ENCODE results near the gene LAD1. TPM values are rescaled to one million over a fixed set of nuclear protein-coding genes. Genes with fewer than 3 reads are reported as not detected.
A peak's percentile ranks its signal among the peaks of the same experiment; 100 is the strongest.

Gene LAD1
- total and polyA plus RNA-seq, 2 of the 13 experiments (the other 11 are each of a cell fraction or from before 2014, with no cell fraction given) = 10.8 to 65.6 TPM

GRCh38 chr1:201383647-201384405 is 15.3 kb downstream of the LAD1 start:
- H3K36me3 ChIP-seq (replicated peaks in 1 of 2; ENCODE audit: control insufficient read depth in 1 of 2, insufficient read depth in 2 of 2, low read length in 2 of 2) = peaks cover 11 to 40% of the 10 kb centered on the region in 2 experiments; a peak in 4 of 5 replicates
- no peak overlapping the region for H2AFZ ChIP-seq (ENCODE audit: low read length)
- DNase-seq (ENCODE audit: low spot score) (no peak), FAIRE-seq (no peak), ATAC-seq (no peak)
- CTCF ChIA-PET (ENCODE audit: low intra/inter-chr PET ratio, low total read pairs) = interaction anchor here (3.8 kb wide), 1 partner anchor 25 kb away, joined by 65 read pairs; no protein-coding TSS in a partner anchor
- intact Hi-C loops (cut with micrococcal nuclease; ENCODE audit: unreplicated experiment) (no loop called here), in situ Hi-C loops (cut with HindIII; ENCODE audit: extremely low pct_ligation_motif_present, low pct_unique_long_range_greater_than_20kb) (no loop called here)
- no peak overlapping the region for H3K4me3 ChIP-seq (replicated peaks in 1 of 3; ENCODE audit: insufficient read depth in 1 of 3, low read depth in 2 of 3, low read length in 3 of 3)
- 96% methylated on average over 4 of the region's 4 CpGs for WGBS (ENCODE audit: low lambda C conversion rate)
- no peaks in the 10 kb centered on the region for H3K79me2 ChIP-seq (ENCODE audit: insufficient read depth, low read length)
- no peak overlapping the region for H3K27ac ChIP-seq (ENCODE audit: extremely low read length, insufficient read depth, low read length)
- H3K27me3 ChIP-seq (ENCODE audit: control insufficient read depth in 1 of 2, insufficient read depth in 2 of 2, low read length in 2 of 2) = no peaks in the 10 kb centered on the region
- no TSS peak for BruUV-seq (replicated peaks)
- no peaks in the 10 kb centered on the region for H4K20me1 ChIP-seq (ENCODE audit: insufficient read depth, low read length)
- TF ChIP-seq ESRRA (CRISPR knock-in tag; IDR thresholded peaks at IDR 0.05; ENCODE audit: low read depth) (no peak), SMC3 (IDR thresholded peaks at IDR 0.05; ENCODE audit: low read length) (no peak), RBM22 (optimal IDR thresholded peaks at IDR 0.05; ENCODE audit: low read length) (peak; percentile 54)
- POLR2A ChIA-PET = interaction anchor here (1.4 kb wide), 1 partner anchor 21 kb away, joined by 3 read pairs; no protein-coding TSS in a partner anchor
- no peaks in the 10 kb centered on the region for H3K9me3 ChIP-seq (ENCODE audit: low read length)
- no peak overlapping the region for H3K9ac ChIP-seq (ENCODE audit: insufficient read depth, low read depth, low read length)
- H3K4me2 ChIP-seq (ENCODE audit: low read depth, low read length) = no peak overlapping the region
- no peaks in the 10 kb centered on the region for H3K4me1 ChIP-seq (ENCODE audit: insufficient read depth, low read length)

GRCh38 chr1:201381130-201381529 is 18.0 kb downstream of the LAD1 start:
- in situ Hi-C loops (cut with HindIII; ENCODE audit: extremely low pct_ligation_motif_present, low pct_unique_long_range_greater_than_20kb) = no loop called here
- FAIRE-seq (no peak), DNase-seq (ENCODE audit: low spot score) (no peak), ATAC-seq (no peak)
- H3K9ac ChIP-seq (ENCODE audit: insufficient read depth, low read depth, low read length) = no peak overlapping the region
- H3K4me3 ChIP-seq (replicated peaks in 1 of 3; ENCODE audit: insufficient read depth in 1 of 3, low read depth in 2 of 3, low read length in 3 of 3) = no peak overlapping the region
- ChIA-PET POLR2A (interaction anchor here (4.1 kb wide), 1 partner anchor 25 kb away, joined by 16 read pairs; no protein-coding TSS in a partner anchor), CTCF (ENCODE audit: low intra/inter-chr PET ratio, low total read pairs) (no interaction called here)
- BruUV-seq (replicated peaks) = no TSS peak
- no peaks in the 10 kb centered on the region for H3K9me3 ChIP-seq (ENCODE audit: low read length)
- H3K4me1 ChIP-seq (ENCODE audit: insufficient read depth, low read length) = no peaks in the 10 kb centered on the region
- H4K20me1 ChIP-seq (ENCODE audit: insufficient read depth, low read length) = no peaks in the 10 kb centered on the region
- H3K36me3 ChIP-seq (replicated peaks in 1 of 2; ENCODE audit: control insufficient read depth in 1 of 2, insufficient read depth in 2 of 2, low read length in 2 of 2) = peaks cover 3 to 21% of the 10 kb centered on the region in 2 experiments; a peak in 3 of 5 replicates
- H3K4me2 ChIP-seq (ENCODE audit: low read depth, low read length) = no peak overlapping the region
- no peak overlapping the region for H2AFZ ChIP-seq (ENCODE audit: low read length)
- WGBS (ENCODE audit: low lambda C conversion rate) = 95% methylated on average over 6 of the region's 7 CpGs
- peaks cover 0 to 4% of the 10 kb centered on the region in 2 experiments; a peak in 1 of 5 replicates for H3K27me3 ChIP-seq (ENCODE audit: control insufficient read depth in 1 of 2, insufficient read depth in 2 of 2, low read length in 2 of 2)
- H3K79me2 ChIP-seq (ENCODE audit: insufficient read depth, low read length) = no peaks in the 10 kb centered on the region
- intact Hi-C loops (cut with micrococcal nuclease; ENCODE audit: unreplicated experiment) = no loop called here
- H3K27ac ChIP-seq (ENCODE audit: extremely low read length, insufficient read depth, low read length) = no peak overlapping the region
- TF ChIP-seq ZNF747 (CRISPR knock-in tag; IDR thresholded peaks at IDR 0.05; ENCODE audit: borderline replicate concordance) (no peak), ATF4 (CRISPR knock-in tag; IDR thresholded peaks at IDR 0.05) (no peak), ZNF33A (CRISPR knock-in tag; IDR thresholded peaks at IDR 0.05; ENCODE audit: borderline replicate concordance) (no peak), MED8 (CRISPR knock-in tag; IDR thresholded peaks at IDR 0.05; ENCODE audit: insufficient replicate concordance) (no peak), SP4 (CRISPR knock-in tag; IDR thresholded peaks at IDR 0.05) (no peak), IRF9 (CRISPR knock-in tag; IDR thresholded peaks at IDR 0.05; ENCODE audit: borderline replicate concordance) (no peak), ZBTB49 (CRISPR knock-in tag; IDR thresholded peaks at IDR 0.05; ENCODE audit: borderline replicate concordance) (no peak), ZNF501 (CRISPR knock-in tag; IDR thresholded peaks at IDR 0.05) (no peak), GZF1 (CRISPR knock-in tag; IDR thresholded peaks at IDR 0.05) (no peak), HDAC1 (CRISPR knock-in tag; IDR thresholded peaks at IDR 0.05) (no peak)

Data from HepG2 (cell line).